ENCODE measurements around the gene VSIG2.

DNA sequence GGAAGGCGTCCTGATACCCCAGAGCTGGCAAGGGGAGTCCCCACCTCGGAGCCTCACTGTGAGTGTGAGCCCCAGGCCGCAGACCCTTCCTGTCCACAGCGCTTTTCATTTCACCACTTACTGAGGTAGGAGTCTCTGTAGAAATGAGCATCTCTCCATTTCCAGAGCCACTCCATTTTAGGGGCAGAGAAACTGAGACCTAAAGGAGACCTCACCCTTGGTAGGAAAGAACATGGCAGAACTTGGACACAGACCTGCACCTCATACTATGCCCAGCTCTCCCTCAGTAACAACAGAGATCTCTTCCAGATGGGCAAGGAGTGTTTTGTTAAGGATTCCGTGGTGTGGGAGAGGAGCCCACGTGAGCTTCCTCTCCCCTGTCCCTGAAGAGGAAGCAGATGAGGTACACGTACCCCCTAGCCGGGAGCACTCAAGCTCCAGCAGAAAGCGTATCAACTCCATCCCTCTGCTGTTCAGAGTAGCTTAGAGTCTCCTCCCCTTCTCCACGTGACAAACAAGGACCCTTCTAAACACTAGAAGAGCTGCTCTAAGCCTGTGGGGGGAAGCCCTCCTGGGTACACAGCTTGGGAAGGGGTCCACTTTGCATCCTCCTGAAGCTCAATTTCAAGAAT is 532 bp upstream of the VSIG2 start:
- TF ChIP-seq POLR2A (IDR thresholded peaks at IDR 0.05) (no peak), EP300 (IDR thresholded peaks at IDR 0.05) (no peak)
- TF ChIP-seq, protein P1, sequence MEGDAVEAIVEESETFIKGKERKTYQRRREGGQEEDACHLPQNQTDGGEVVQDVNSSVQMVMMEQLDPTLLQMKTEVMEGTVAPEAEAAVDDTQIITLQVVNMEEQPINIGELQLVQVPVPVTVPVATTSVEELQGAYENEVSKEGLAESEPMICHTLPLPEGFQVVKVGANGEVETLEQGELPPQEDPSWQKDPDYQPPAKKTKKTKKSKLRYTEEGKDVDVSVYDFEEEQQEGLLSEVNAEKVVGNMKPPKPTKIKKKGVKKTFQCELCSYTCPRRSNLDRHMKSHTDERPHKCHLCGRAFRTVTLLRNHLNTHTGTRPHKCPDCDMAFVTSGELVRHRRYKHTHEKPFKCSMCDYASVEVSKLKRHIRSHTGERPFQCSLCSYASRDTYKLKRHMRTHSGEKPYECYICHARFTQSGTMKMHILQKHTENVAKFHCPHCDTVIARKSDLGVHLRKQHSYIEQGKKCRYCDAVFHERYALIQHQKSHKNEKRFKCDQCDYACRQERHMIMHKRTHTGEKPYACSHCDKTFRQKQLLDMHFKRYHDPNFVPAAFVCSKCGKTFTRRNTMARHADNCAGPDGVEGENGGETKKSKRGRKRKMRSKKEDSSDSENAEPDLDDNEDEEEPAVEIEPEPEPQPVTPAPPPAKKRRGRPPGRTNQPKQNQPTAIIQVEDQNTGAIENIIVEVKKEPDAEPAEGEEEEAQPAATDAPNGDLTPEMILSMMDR (IDR thresholded peaks at IDR 0.05), result no peak
